PC-3 (cell line): ENCODE measurements around the gene PSMD5.

Source experiments
- EZH2 ChIP-seq: fragments of 300-600 bp; sonication (generic); IDR thresholded peaks from one replicate; pipeline ENCODE4 v1.6.1; 2017; ENCODE audit warnings: antibody characterized with exemption, mild to moderate bottlenecking, low read length; ENCODE audit not compliant: unreplicated experiment
- EZH2phosphoT487 ChIP-seq: fragments of 300-600 bp; sonication (generic); IDR thresholded peaks from 2 replicates; pipeline ENCODE4 v1.6.1; 2018; ENCODE audit warnings: mild to moderate bottlenecking, antibody characterized with exemption, low read length, borderline replicate concordance
- TF ChIP-seq, protein P1 (sequence below): fragments of 300-600 bp; sonication (generic); conservative IDR thresholded peaks from 2 replicates; pipeline ENCODE4 v1.5.1; 2017; ENCODE audit warnings: antibody characterized with exemption, low read depth, mild to moderate bottlenecking, low read length

DNA sequence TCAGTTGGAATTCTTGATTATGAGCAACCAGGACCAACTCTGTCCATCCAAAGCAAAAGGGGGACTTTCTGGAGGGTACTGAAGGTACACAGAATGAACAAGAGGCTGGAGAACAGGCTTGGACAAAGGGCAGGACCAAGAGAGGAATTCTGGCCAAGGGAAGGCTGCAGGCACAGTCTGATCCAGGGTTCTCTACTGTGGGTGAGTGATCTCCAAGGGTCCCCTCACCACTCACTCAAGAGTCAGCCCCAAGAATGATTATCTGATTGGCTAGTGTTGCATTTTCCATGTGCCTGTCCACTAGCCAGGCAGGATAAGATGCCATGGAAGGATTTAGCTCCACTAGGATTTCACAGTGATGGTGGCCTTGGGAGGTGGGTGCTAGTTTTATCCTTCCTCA lies 45.9 kb upstream of the PSMD5 start:
- TF ChIP-seq, protein P1, sequence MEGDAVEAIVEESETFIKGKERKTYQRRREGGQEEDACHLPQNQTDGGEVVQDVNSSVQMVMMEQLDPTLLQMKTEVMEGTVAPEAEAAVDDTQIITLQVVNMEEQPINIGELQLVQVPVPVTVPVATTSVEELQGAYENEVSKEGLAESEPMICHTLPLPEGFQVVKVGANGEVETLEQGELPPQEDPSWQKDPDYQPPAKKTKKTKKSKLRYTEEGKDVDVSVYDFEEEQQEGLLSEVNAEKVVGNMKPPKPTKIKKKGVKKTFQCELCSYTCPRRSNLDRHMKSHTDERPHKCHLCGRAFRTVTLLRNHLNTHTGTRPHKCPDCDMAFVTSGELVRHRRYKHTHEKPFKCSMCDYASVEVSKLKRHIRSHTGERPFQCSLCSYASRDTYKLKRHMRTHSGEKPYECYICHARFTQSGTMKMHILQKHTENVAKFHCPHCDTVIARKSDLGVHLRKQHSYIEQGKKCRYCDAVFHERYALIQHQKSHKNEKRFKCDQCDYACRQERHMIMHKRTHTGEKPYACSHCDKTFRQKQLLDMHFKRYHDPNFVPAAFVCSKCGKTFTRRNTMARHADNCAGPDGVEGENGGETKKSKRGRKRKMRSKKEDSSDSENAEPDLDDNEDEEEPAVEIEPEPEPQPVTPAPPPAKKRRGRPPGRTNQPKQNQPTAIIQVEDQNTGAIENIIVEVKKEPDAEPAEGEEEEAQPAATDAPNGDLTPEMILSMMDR = no peak
- no peak for TF ChIP-seq EZH2
- no peak for TF ChIP-seq EZH2phosphoT487
